Mammary epithelial cell (primary cell): ENCODE data around the gene PIK3AP1.

Experiments used
- CTCF ChIP-seq, 2 donors: IDR thresholded peaks in 1 of 2; conservative IDR thresholded peaks in 1 of 2; 2 replicates each; pipeline ENCODE4 v1.5.1; 2011 to 2012; ENCODE audit warnings: inconsistent platforms in 2 of 2, low read length in 2 of 2, mild to moderate bottlenecking in 2 of 2, control low read depth in 1 of 2, low read depth in 1 of 2; ENCODE audit not compliant: insufficient read depth in 1 of 2; ENCODE audit errors: extremely low read depth in 1 of 2
- EZH2 ChIP-seq: IDR thresholded peaks from 2 replicates; pipeline ENCODE4 v1.6.1; 2012; ENCODE audit warnings: low read length, inconsistent platforms, borderline replicate concordance

DNA sequence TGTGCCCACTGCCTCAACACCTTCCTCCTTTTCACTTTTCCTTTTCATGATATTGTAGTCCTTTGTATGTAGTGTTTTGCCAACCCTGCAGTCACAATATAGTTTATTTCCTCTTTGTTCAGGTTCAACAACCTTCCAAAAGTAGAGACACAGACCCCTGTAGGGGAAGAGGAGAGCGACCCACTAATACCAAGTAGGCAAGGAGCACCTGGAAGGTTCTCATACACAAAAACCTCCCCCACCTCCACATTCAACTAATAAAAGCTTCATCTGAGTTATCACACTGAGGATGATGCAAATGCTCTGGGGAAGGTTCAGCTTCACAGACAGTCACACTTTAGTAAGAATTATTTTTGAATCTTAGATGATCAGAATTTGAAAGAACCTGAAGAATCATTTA, 41.6 kb downstream of the PIK3AP1 start:
- TF ChIP-seq CTCF (conservative IDR thresholded peaks at IDR 0.05 in 1 of 2, IDR thresholded peaks at IDR 0.05 in 1 of 2; ENCODE audit: extremely low read depth in 1 of 2, insufficient read depth in 1 of 2, low read depth in 1 of 2, low read length in 2 of 2) (no peak), EZH2 (no peak)
